GM21423 (cell line): ENCODE measurements around the gene PPP1R14B.

Experiments used
- ATAC-seq: cut with Tn5 transposase; IDR thresholded peaks from one replicate; pipeline ENCODE4 v1.9.1; 2021; ENCODE audit warnings: mild to moderate bottlenecking, moderate library complexity; ENCODE audit not compliant: unreplicated experiment

The PPP1R14B gene

GRCh38 chr11:64232182-64232966 is 14.4 kb downstream of the PPP1R14B start:
- no peak for ATAC-seq

DNA sequence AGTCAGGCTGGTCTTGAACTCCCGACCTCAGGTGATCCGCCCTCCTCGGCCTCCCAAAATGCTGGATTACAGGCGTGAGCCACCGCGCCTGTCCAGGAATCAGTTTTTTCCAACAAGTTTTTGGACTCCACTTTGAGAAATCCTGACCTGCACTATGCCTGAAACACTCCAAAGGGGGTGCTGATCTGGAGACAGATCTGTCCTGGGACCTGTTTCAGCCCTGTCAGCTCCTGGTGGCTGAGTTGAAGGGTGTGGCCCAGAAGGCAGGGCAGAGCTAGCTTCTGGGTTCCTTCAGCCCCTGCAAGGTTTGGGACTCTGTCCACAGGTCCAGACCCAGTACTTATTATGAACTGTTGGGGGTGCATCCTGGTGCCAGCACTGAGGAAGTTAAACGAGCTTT is 15.2 kb downstream of the PPP1R14B start:
- ATAC-seq = no peak

DNA sequence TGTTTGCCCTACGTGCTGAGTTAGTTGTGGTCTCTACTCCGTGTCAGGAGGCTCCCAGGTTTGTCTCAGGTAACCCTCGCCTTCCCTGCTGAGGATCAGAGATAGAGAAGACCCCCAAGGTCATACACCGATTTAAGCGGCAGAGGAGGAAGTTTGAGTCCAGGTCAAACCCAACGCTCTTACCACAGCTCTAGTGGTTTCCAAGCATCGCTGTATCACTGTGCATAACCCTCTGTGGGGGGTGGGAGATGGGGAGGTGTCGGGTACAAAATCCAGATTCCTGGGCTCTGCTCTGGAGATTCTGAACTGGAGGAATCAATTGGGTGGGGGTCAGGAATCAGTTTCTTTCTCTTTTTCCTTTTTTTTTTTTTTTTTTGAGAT is 15.8 kb downstream of the PPP1R14B start:
- ATAC-seq = no peak

- ATAC-seq = peak; percentile 43
Observed at GRCh38 chr11:64230171-64230984, 16.4 kb downstream of the PPP1R14B start, which contains the start of gene DNAJC4. DNAJC4 (plus strand) TSS chr11:64230548; CDS start chr11:64230855, 307 bp downstream.

DNA sequence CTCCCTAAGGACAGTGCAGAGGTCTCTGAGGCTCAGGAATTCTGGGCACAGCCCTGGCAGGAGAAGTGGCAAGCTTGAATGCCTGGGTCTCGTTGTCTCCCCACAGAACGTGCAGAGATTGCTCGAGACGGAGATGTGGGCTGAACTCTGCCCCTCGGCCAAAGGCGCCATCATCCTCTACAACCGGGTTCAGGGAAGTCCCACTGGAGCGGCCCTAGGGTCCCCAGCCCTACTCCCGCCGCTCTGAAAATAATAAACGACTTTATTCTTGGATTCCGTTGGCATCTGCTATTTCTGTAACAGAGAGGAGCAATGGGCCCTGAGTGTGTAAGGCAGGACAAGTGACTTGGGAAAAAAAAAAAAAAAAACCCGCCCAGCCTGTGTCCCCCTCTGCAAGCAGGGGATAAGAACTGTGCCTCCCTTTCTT is 17.0 kb downstream of the PPP1R14B start:
- ATAC-seq = no peak

DNA sequence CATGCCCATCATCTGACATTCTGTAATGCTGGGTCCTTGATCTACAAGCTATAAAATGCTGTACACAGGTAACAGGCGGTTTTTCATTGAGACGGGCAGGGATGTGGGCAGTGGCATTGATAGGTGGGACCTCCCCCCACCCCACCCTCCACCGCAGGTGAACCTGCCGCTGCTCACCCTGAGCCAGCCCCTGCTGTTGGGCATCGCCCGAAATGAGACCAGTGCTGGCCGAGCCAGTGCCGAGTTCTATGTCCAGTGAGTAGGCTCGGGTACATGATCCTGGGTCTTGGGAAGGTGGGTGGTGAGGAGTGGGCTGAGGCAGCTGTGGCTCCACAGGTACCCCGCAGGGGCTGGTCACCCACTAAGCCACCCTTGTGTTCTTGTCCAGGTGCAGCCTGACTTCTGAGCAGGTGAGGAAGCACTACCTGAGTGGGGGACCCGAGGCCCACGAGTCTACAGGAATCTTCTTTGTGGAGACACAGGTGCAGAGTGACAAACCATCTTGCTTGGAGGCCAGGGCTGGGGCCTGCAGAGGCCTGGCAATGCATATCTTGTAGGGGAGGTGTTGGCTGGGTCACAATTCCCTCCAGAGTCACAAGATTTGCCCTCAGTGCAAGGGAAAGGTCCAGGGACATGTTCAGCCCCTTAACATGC is 17.5 kb downstream of the PPP1R14B start:
- no peak for ATAC-seq

DNA sequence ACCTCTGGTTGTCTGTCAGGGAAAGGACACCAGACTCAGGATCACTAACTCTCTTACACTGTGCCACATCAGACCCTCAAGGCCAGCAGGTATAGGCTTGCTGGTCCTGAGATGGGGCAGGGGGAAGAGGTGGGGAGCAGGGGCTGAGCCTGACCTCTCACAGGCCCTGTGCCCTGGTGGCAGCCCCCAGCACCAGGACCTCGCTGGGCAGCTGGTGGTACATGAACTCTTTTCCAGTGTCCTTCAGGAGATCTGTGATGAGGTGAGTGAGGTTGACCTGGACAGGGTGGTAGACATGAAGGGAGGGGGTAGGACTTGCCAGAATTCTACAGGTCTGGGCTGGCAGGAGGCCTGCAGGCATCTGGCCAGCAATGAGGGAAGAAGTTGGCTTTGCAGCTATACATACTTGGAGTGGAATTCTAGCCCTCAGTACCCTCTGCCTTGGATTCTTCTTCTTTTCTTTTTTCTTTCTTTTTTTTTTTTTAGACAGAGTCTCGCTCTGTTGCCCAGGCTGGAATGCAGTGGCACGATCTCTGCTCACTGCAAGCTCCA is 19.3 kb downstream of the PPP1R14B start:
- no peak for ATAC-seq

GRCh38 chr11:64226507-64227051 is 20.2 kb downstream of the PPP1R14B start:
- peak; percentile 27 for ATAC-seq

- peak; percentile 38 for ATAC-seq
Observed at GRCh38 chr11:64225608-64226506, 20.9 kb downstream of the PPP1R14B start, which contains the start of the genes NUDT22 and TRPT1. NUDT22 (plus strand) TSS chr11:64226274; CDS start chr11:64226653, 379 bp downstream. TRPT1 (minus strand) TSS chr11:64226186; CDS start chr11:64225860, 326 bp downstream.

DNA sequence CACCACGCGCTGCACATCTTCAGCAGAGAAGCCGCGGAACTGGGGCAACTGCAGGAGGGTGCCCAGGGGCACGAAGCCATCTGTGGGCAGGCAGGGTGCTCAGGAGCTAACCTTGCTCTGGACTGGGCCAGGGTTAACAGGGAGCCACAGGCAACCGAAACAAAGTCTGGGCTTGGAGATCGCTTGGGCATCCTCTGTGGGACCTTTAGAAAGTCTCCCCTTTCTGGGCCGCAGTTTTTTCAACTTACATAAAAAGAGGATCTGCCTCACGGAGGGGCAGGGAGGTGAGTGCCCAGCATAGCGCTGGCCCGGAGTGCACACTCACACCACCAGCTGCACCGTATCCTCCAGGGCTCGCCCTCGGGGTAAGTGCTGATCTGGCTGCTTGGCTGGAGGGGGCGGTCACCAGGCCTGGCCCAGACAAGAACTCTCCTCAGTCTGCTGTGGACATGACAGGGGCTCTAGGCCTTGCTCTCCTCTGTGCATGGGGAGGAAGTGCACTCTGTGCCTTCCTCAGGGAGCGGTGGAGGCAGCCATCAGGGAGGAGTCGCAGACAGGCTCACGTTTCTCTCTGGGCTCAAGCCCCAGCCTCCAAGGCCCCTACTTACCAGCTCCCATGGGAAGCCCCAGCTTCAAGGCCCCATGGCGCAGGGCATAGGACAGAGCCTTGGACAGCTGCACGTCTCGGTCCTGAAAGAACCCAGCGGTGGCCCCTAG is 21.7 kb downstream of the PPP1R14B start:
- no peak for ATAC-seq

DNA sequence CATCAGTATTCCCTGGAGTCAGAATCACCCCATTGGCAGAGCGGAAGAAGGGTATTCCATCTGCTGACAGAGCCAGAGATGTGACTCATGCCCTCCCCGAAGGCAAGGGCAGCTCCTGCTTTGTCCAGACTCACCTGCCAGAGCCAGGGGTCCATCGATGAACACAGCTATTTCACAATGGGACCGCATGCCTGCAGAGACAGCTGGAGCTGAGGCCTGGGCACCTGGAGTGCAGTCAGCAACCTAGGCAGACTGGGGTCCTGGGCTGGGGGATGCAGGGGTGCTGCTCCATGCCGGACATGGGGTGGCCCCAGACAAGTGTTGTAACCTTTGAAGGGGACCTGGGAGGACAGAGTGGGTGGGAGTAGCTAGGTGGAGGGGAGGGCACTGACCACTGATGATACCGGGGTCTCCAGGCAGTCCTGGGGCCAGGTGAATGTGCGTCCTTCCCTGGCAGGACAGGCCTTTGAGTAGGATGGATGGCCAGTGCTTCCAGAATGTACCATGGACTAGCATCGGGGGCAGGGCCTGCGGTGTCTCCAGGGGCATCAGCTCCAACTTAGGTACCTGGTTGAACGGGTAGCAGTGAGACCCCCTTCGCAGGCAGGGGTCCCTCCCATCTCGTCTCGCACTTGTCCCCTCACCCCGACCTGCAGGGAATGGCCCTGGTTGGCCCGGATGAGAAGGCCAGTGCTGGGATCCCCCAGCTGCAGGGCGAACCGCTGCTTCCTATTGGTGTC is 22.4 kb downstream of the PPP1R14B start:
- ATAC-seq = no peak

- ATAC-seq = no peak
Observed at GRCh38 chr11:64223001-64223651, 23.6 kb downstream of the PPP1R14B start.

GRCh38 chr11:64222651-64223000 is 24.1 kb downstream of the PPP1R14B start:
- no peak for ATAC-seq

- no peak for ATAC-seq
Observed at GRCh38 chr11:64220798-64221197, 25.9 kb downstream of the PPP1R14B start.

GRCh38 chr11:64220271-64220670 is 26.5 kb downstream of the PPP1R14B start:
- ATAC-seq = no peak

- no peak for ATAC-seq
Observed at GRCh38 chr11:64219755-64220154, 27.0 kb downstream of the PPP1R14B start.

- ATAC-seq = no peak
Observed at GRCh38 chr11:64219354-64219684, 27.4 kb downstream of the PPP1R14B start.
